Prostate gland (tissue), 2 donors: ENCODE results near the gene PLEKHN1. TPM values are rescaled to one million over a fixed set of nuclear protein-coding genes. Genes with fewer than 3 reads are reported as not detected.

Experiments used
- DNase-seq: peaks from one replicate; pipeline ENCODE4 v3.0.0-alpha.2; 2019; ENCODE audit warnings: low spot score
- H3K27ac ChIP-seq, 2 donors: fragments of 200-600 bp; sonication (generic); 2 replicates each; pipeline ENCODE4 v1.5.1; 2017 to 2019
- H3K27me3 ChIP-seq: fragments of 200-600 bp; sonication (generic); replicated peaks from 2 replicates; pipeline ENCODE4 v1.5.1; 2019; ENCODE audit not compliant: insufficient read depth
- H3K36me3 ChIP-seq, 2 donors: fragments of 200-600 bp; sonication (generic); 1 replicate in 1 of 2; 2 replicates in 1 of 2; pipeline versions ENCODE4 v1.5.1 to v1.8.1; 2017 to 2019
- H3K4me1 ChIP-seq: fragments of 200-600 bp; sonication (generic); replicated peaks from 2 replicates; pipeline ENCODE4 v1.5.1; 2019
- H3K4me3 ChIP-seq, 2 donors: fragments of 200-600 bp; sonication (generic); 2 replicates each; pipeline ENCODE4 v1.5.1; 2017 to 2019
- H3K9me3 ChIP-seq: fragments of 200-600 bp; sonication (generic); 2 replicates; pipeline ENCODE4 v1.5.1; 2017
- POLR2A ChIP-seq: fragments of 450-650 bp; IDR thresholded peaks from one replicate; pipeline ENCODE4 v1.6.1; 2016; ENCODE audit warnings: antibody characterized with exemption, mild to moderate bottlenecking
- POLR2AphosphoS5 ChIP-seq: sonication (generic); formaldehyde crosslinking; IDR thresholded peaks from one replicate; pipeline ENCODE4 v1.6.1; 2017; ENCODE audit warnings: antibody characterized with exemption
- WGBS: methylation state at CpG from one replicate; pipeline ENCODE4 v1.1.5; 2018; 5-methylcytosine and 5-hydroxymethylcytosine counted together
- intact Hi-C: fragments of 100-400 bp; cut with DNase I; formaldehyde crosslinking; loops from one replicate; pipeline ENCODE4 v1.14.2; 2022
- total RNA-seq, 2 donors: library from RNA; depleted of rRNA; stranded (reverse); fragments of >200 nt; gene quantifications; one replicate each; pipeline ENCODE4 v1.1.0, GENCODE V29; 2016
- TF ChIP-seq, protein P1 (sequence below), 4 experiments: fragments of 200-600 bp in 2 of 4; fragments of 450-650 bp in 2 of 4; sonication (generic) in 2 of 4; IDR thresholded peaks; 1 replicate in 3 of 4; 2 replicates in 1 of 4; pipeline ENCODE4 v1.5.1; 2016 to 2019; ENCODE audit warnings: antibody characterized with exemption in 4 of 4, mild to moderate bottlenecking in 2 of 4, moderate library complexity in 2 of 4

PLEKHN1 gene, protein sequence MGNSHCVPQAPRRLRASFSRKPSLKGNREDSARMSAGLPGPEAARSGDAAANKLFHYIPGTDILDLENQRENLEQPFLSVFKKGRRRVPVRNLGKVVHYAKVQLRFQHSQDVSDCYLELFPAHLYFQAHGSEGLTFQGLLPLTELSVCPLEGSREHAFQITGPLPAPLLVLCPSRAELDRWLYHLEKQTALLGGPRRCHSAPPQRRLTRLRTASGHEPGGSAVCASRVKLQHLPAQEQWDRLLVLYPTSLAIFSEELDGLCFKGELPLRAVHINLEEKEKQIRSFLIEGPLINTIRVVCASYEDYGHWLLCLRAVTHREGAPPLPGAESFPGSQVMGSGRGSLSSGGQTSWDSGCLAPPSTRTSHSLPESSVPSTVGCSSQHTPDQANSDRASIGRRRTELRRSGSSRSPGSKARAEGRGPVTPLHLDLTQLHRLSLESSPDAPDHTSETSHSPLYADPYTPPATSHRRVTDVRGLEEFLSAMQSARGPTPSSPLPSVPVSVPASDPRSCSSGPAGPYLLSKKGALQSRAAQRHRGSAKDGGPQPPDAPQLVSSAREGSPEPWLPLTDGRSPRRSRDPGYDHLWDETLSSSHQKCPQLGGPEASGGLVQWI
- total RNA-seq, result 1 to 10 TPM; 1.4 to 6.4 TPM

DNA sequence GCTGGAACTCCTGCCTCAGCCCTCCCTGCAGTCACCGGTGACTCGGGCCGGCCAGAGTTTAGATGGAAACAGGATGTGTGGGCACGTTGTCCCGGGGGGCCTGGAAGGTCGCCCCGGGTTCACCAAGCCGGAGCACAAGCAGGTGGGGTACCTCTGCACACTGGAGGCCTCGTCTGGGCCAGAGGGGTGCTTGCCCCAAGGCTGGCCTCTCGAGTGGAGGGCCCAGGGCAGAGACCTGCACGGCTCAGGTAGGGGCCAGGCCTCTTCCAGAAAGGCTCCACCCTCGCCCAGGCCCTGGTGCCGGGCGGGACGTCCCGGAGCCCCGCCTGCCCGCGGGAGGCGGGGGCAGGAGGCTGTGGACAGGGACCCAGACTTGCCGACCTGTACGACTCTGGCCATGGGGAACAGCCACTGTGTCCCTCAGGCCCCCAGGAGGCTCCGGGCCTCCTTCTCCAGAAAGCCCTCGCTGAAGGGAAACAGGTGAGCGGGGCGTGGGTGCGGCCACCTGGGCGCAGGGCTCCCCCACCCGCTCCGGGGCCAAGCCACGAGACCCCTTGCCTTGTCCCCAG lies at the start of gene PLEKHN1:
TSS of gene PLEKHN1 (plus strand) at position 348 of the 569 bp plus-strand sequence. CDS start at position 398, 50 bp downstream.
- Histone ChIP-seq H3K9me3 (no peaks in the 10 kb centered on the region), H3K4me3 (peak within 1 kb of the TSS; percentile 47 to 55), H3K27ac (peak within 1 kb of the TSS; percentile 85 to 89), H3K27me3 (no peaks in the 10 kb centered on the region), H3K4me1 (peaks cover 6% of the 10 kb centered on the region), H3K36me3 (no peaks in the 10 kb centered on the region)
- intact Hi-C loops, result loop anchor here (5.0 kb wide), 1 partner anchor 59 kb away; no protein-coding TSS in a partner anchor
- TF ChIP-seq, protein P1, sequence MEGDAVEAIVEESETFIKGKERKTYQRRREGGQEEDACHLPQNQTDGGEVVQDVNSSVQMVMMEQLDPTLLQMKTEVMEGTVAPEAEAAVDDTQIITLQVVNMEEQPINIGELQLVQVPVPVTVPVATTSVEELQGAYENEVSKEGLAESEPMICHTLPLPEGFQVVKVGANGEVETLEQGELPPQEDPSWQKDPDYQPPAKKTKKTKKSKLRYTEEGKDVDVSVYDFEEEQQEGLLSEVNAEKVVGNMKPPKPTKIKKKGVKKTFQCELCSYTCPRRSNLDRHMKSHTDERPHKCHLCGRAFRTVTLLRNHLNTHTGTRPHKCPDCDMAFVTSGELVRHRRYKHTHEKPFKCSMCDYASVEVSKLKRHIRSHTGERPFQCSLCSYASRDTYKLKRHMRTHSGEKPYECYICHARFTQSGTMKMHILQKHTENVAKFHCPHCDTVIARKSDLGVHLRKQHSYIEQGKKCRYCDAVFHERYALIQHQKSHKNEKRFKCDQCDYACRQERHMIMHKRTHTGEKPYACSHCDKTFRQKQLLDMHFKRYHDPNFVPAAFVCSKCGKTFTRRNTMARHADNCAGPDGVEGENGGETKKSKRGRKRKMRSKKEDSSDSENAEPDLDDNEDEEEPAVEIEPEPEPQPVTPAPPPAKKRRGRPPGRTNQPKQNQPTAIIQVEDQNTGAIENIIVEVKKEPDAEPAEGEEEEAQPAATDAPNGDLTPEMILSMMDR (IDR thresholded peaks at IDR 0.05), result no peak
- TF ChIP-seq POLR2AphosphoS5, result no peak
- peak; percentile 61 for TF ChIP-seq POLR2A
- peak; percentile 46 for DNase-seq
- 2% methylated on average over 17 of the region's 31 CpGs for WGBS

DNA sequence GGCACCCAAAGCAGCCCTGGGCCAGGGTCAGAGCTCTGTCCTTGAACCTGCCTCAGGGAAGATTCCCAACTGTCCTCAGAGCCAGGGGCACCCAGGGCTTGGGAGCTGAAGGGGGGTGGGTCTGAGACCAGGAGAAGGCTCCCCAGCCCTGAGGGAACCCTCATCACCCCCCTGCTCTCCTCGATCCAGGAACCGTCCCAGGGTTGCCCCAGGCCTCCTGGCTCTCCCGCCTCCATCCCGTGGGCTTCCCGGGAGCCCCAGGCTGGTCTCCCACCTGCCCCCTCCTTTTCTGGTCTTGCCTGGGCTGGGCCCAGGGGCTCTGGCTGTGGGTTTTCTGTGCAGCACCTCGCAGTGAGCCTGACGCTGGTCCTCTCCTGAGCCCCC lies 49.2 kb upstream of the PLEKHN1 start:
- Histone ChIP-seq H3K27me3 (no peaks in the 10 kb centered on the region), H3K4me3 (no peak overlapping the region), H3K9me3 (no peaks in the 10 kb centered on the region), H3K27ac (no peak overlapping the region), H3K4me1 (peaks cover 17% of the 10 kb centered on the region), H3K36me3 (no peaks in the 10 kb centered on the region)
- TF ChIP-seq POLR2AphosphoS5 (no peak), POLR2A (no peak)
- TF ChIP-seq, protein P1 (IDR thresholded peaks at IDR 0.05), result no peak
- DNase-seq, result no peak
- intact Hi-C loops, result no loop called here
- 22% methylated on average over 7 of the region's 7 CpGs for WGBS

DNA sequence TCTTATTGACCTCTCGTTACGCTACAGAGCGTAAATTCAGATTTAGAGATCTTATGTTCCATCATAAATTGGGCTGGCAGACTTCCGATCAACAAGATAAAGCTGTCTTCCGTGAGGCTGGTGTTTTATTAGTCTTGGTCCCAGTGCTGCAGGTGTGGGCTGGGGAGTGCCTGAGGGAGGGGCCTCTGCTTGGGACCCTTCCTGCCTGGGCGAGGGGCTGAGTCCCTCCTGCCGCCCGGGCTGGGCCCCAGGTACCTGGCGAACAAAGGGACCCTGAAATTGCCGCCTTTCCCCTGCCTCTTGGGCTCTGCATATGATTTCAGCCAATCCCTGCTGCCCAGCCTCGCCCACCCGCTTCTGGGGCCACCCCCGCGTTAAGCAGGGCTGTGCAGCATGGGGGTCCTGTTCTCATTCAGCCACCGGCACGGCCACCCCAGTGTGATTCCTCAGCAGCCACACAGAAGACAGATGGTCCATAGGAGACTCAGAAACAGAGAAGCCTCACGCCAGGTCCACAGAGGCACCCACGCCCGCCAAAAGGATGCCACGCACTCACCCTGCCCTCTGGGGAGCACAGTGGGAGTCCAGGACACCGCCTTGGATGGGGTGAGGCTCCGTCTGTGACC lies 48.7 kb upstream of the PLEKHN1 start:
- Histone ChIP-seq H3K4me1 (peaks cover 17% of the 10 kb centered on the region), H3K27ac (no peak overlapping the region), H3K9me3 (no peaks in the 10 kb centered on the region), H3K27me3 (no peaks in the 10 kb centered on the region), H3K36me3 (no peaks in the 10 kb centered on the region), H3K4me3 (no peak overlapping the region)
- WGBS, result 49% methylated on average over 22 of the region's 22 CpGs
- intact Hi-C loops, result no loop called here
- DNase-seq, result no peak
- TF ChIP-seq, protein P1 (IDR thresholded peaks at IDR 0.05), result no peak
- TF ChIP-seq POLR2A, result no peak
- peak; percentile 16 for TF ChIP-seq POLR2AphosphoS5

DNA sequence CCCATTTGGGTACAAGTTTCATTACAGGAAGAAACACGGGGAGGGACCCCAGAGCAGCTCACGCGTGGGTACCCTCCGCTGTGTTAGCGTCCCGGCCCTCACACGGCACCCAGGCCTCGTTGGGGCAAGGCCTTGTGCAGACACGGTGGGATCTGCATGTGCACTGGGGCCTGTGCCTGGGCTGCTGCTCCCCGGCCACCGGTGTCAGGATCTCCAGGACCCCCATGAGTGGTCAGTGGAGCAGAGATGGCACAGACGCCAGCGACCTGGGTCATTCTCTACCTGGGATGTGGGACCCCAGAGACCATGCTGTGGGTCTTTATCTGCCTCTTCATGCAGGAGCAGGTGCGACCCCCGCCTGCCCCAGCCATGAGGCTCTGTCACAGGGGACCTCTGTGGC lies 47.9 kb upstream of the PLEKHN1 start:
- intact Hi-C loops, result no loop called here
- no peaks in the 10 kb centered on the region for H3K27me3 ChIP-seq

More for the DNA sequence above, 47.9 kb upstream of the PLEKHN1 start:
- DNase-seq, result no peak
- no peak overlapping the region for H3K4me3 ChIP-seq
- H3K27ac ChIP-seq, result no peak overlapping the region
- no peaks in the 10 kb centered on the region for H3K36me3 ChIP-seq
- 78% methylated on average over 15 of the region's 15 CpGs for WGBS
- TF ChIP-seq, protein P1 (IDR thresholded peaks at IDR 0.05), result no peak
- TF ChIP-seq POLR2A, result no peak
- TF ChIP-seq POLR2AphosphoS5, result no peak
- peaks cover 17% of the 10 kb centered on the region for H3K4me1 ChIP-seq
- H3K9me3 ChIP-seq, result no peaks in the 10 kb centered on the region
